ENCODE data around the gene RASSF10.

RASSF10 gene

DNA sequence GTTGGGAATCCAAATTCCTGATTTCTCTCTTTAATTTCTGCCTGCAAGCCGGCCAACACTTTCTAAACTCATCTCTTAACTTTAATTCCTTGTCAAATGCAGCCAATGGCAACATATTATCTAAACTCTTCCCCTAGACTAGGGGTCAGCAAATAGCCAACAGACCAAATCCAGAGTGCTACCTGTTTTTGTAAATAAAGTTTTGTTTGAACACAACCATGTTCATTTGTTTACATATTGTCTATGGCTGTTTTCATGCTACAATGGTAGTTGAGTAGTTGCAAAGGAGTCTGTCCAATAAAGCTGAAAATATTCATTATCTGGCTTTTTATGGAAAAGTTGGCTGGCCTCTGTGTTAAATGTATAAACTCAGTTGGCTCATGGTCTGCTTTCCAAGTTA lies 37.2 kb upstream of the RASSF10 start:
- TF ChIP-seq POLR2AphosphoS5 (IDR thresholded peaks at IDR 0.05; ENCODE audit: low read depth) (no peak), SPI1 (IDR thresholded peaks at IDR 0.05; ENCODE audit: borderline replicate concordance, low read depth) (no peak), GABPA (IDR thresholded peaks at IDR 0.05; ENCODE audit: low read depth) (no peak), REST (IDR thresholded peaks at IDR 0.05; ENCODE audit: insufficient replicate concordance, low read depth) (no peak)
- TF ChIP-seq, protein P1, sequence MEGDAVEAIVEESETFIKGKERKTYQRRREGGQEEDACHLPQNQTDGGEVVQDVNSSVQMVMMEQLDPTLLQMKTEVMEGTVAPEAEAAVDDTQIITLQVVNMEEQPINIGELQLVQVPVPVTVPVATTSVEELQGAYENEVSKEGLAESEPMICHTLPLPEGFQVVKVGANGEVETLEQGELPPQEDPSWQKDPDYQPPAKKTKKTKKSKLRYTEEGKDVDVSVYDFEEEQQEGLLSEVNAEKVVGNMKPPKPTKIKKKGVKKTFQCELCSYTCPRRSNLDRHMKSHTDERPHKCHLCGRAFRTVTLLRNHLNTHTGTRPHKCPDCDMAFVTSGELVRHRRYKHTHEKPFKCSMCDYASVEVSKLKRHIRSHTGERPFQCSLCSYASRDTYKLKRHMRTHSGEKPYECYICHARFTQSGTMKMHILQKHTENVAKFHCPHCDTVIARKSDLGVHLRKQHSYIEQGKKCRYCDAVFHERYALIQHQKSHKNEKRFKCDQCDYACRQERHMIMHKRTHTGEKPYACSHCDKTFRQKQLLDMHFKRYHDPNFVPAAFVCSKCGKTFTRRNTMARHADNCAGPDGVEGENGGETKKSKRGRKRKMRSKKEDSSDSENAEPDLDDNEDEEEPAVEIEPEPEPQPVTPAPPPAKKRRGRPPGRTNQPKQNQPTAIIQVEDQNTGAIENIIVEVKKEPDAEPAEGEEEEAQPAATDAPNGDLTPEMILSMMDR (IDR thresholded peaks at IDR 0.05; ENCODE audit: insufficient read depth, low read length) = no peak
- no peak for DNase-seq (ENCODE audit: low read depth in 1 of 2, low spot score in 1 of 2)
- Histone ChIP-seq H3K27me3 (ENCODE audit: insufficient read depth, poor library complexity, severe bottlenecking) (no peaks in the 10 kb centered on the region), H3K27ac (replicated peaks) (no peak overlapping the region), H3K4me3 (replicated peaks; ENCODE audit: insufficient read depth, low read length) (no peak overlapping the region)

GRCh38 chr11:12973528-12974181 lies 35.5 kb upstream of the RASSF10 start:
- no peak overlapping the region for H3K4me3 ChIP-seq (replicated peaks; ENCODE audit: insufficient read depth, low read length)
- no peak overlapping the region for H3K27ac ChIP-seq (replicated peaks)
- H3K27me3 ChIP-seq (ENCODE audit: insufficient read depth, poor library complexity, severe bottlenecking) = no peaks in the 10 kb centered on the region
- no peak for TF ChIP-seq SPI1 (IDR thresholded peaks at IDR 0.05; ENCODE audit: borderline replicate concordance, low read depth)
- TF ChIP-seq POLR2AphosphoS5 (IDR thresholded peaks at IDR 0.05; ENCODE audit: low read depth) = no peak
- no peak for TF ChIP-seq GABPA (IDR thresholded peaks at IDR 0.05; ENCODE audit: low read depth)
- no peak for TF ChIP-seq REST (IDR thresholded peaks at IDR 0.05; ENCODE audit: insufficient replicate concordance, low read depth)
- TF ChIP-seq, protein P1 (IDR thresholded peaks at IDR 0.05; ENCODE audit: insufficient read depth, low read length) = no peak
- no peak for DNase-seq (ENCODE audit: low read depth in 1 of 2, low spot score in 1 of 2)

DNA sequence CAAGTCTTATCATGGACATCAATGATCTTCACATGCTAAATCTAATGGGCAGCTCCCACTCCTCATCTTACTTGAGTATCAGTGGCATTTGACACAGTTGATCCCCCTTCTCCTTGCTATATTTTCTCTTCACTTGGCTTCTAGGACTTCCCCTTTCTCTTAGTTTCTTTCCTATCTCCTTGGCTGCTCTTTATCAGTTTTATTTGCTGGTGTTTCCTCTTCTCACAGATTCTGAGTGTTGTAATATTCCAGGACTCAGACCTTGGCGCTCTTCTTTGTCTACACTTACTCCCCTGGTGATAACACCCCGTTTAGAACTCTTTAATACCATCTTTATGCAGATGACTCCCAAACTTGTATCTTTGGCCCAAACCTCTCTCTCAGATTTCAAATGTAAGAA lies 33.9 kb upstream of the RASSF10 start:
- H3K27me3 ChIP-seq (ENCODE audit: insufficient read depth, poor library complexity, severe bottlenecking) = no peaks in the 10 kb centered on the region
- TF ChIP-seq POLR2AphosphoS5 (IDR thresholded peaks at IDR 0.05; ENCODE audit: low read depth) = no peak
- no peak for TF ChIP-seq GABPA (IDR thresholded peaks at IDR 0.05; ENCODE audit: low read depth)
- peak; percentile 87 for TF ChIP-seq SPI1 (IDR thresholded peaks at IDR 0.05; ENCODE audit: borderline replicate concordance, low read depth)
- TF ChIP-seq, protein P1 (IDR thresholded peaks at IDR 0.05; ENCODE audit: insufficient read depth, low read length) = no peak
- no peak for TF ChIP-seq REST (IDR thresholded peaks at IDR 0.05; ENCODE audit: insufficient replicate concordance, low read depth)
- no peak overlapping the region for H3K27ac ChIP-seq (replicated peaks)
- no peak for DNase-seq (ENCODE audit: low read depth in 1 of 2, low spot score in 1 of 2)
- H3K4me3 ChIP-seq (replicated peaks; ENCODE audit: insufficient read depth, low read length) = no peak overlapping the region
